Keratinocyte (primary cell): ENCODE results near the gene MVB12A. TPM values are rescaled to one million over a fixed set of nuclear protein-coding genes. Genes with fewer than 3 reads are reported as not detected.

Source experiments
- DNase-seq: peaks from one replicate; pipeline ENCODE4 v3.0.0-alpha.2; 2011; ENCODE audit warnings: low read depth, missing footprints, low spot score
- FAIRE-seq: peaks from 2 replicates; lab custom pipeline; 2011; peaks lifted over from hg19 to GRCh38; lab: Jason Lieb, UNC
- H2AFZ ChIP-seq: 2 replicates; pipeline ENCODE4 v1.6.0; 2012; ENCODE audit warnings: low read length, control low read depth, inconsistent platforms; ENCODE audit not compliant: control insufficient read depth
- H3K27ac ChIP-seq: 2 replicates; pipeline ENCODE4 v1.5.1; 2011; ENCODE audit warnings: low read length; ENCODE audit not compliant: control insufficient read depth, insufficient read depth
- H3K27me3 ChIP-seq: 3 replicates; pipeline ENCODE4 v1.6.0; 2011; ENCODE audit warnings: low read length; ENCODE audit not compliant: control insufficient read depth, insufficient read depth; ENCODE audit errors: extremely low read depth
- H3K36me3 ChIP-seq, 2 experiments: 2 replicates in 1 of 2; 3 replicates in 1 of 2; pipeline ENCODE4 v1.5.1; 2011; ENCODE audit warnings: low read length in 2 of 2, mild to moderate bottlenecking in 1 of 2; ENCODE audit not compliant: control insufficient read depth in 2 of 2, insufficient read depth in 2 of 2; ENCODE audit errors: extremely low read depth in 1 of 2
- H3K4me1 ChIP-seq: 3 replicates; pipeline ENCODE4 v1.5.1; 2011; ENCODE audit warnings: low read length; ENCODE audit not compliant: control insufficient read depth, insufficient read depth; ENCODE audit errors: extremely low read depth
- H3K4me2 ChIP-seq: 3 replicates; pipeline ENCODE4 v1.6.0; 2011; ENCODE audit warnings: low read depth, low read length; ENCODE audit not compliant: control insufficient read depth, insufficient read depth; ENCODE audit errors: extremely low read depth
- H3K4me3 ChIP-seq, 3 experiments: fragments of 200-600 bp in 1 of 3; sonication (generic) in 1 of 3; 2 replicates in 2 of 3; 3 replicates in 1 of 3; pipeline ENCODE4 v1.5.1; 2011 to 2016; ENCODE audit warnings: low read length in 3 of 3, mild to moderate bottlenecking in 3 of 3, control low read depth in 2 of 3, inconsistent platforms in 1 of 3, low read depth in 1 of 3, mixed read lengths in 1 of 3, mixed run types in 1 of 3, moderate library complexity in 1 of 3; ENCODE audit not compliant: control insufficient read depth in 2 of 3, insufficient read depth in 2 of 3; ENCODE audit errors: extremely low read depth in 1 of 3
- H3K79me2 ChIP-seq: 2 replicates; pipeline ENCODE4 v1.6.0; 2012; ENCODE audit warnings: low read length; ENCODE audit not compliant: control insufficient read depth, insufficient read depth
- H3K9ac ChIP-seq: 3 replicates; pipeline ENCODE4 v1.6.0; 2011; ENCODE audit warnings: low read length; ENCODE audit not compliant: control insufficient read depth, insufficient read depth; ENCODE audit errors: extremely low read depth
- H3K9me1 ChIP-seq: 3 replicates; pipeline ENCODE4 v1.6.0; 2011; ENCODE audit warnings: low read length; ENCODE audit not compliant: control insufficient read depth, insufficient read depth; ENCODE audit errors: extremely low read depth
- H3K9me3 ChIP-seq: 2 replicates; pipeline ENCODE4 v1.5.1; 2012; ENCODE audit warnings: low read depth, low read length; ENCODE audit not compliant: control insufficient read depth
- H4K20me1 ChIP-seq: 3 replicates; pipeline ENCODE4 v1.6.0; 2011; ENCODE audit warnings: low read length; ENCODE audit not compliant: control insufficient read depth, insufficient read depth; ENCODE audit errors: extremely low read depth
- EZH2 ChIP-seq: IDR thresholded peaks from one replicate; pipeline ENCODE4 v1.6.1; 2012; ENCODE audit warnings: inconsistent platforms, mild to moderate bottlenecking, low read length, moderate library complexity
- dilution Hi-C: fragments of 300-500 bp; cut with MboI; formaldehyde crosslinking; loops from one replicate; pipeline ENCODE4 v1.7.0; 2020; ENCODE audit warnings: low sequenced_read_pairs; ENCODE audit not compliant: extremely low pct_ligation_motif_present
- polyA plus RNA-seq, 5 experiments: library from polyadenylated mRNA; depleted of rRNA in 3 of 5; stranded (reverse) in 3 of 5; stranded (forward) in 1 of 5; unstranded in 1 of 5; fragments of >200 nt; gene quantifications; 1 replicate in 1 of 5; 2 replicates in 3 of 5; 3 replicates in 1 of 5; pipeline versions ENCODE4 v1.2.1 to v1.2.3, GENCODE V29; 2011 to 2012; ENCODE audit warnings: missing spikeins in 2 of 5, low read depth in 1 of 5, low replicate concordance in 1 of 5
- TF ChIP-seq, protein P1 (sequence below), 3 experiments: IDR thresholded peaks in 1 of 3; conservative IDR thresholded peaks in 1 of 3; optimal IDR thresholded peaks in 1 of 3; 2 replicates in 2 of 3; 3 replicates in 1 of 3; pipeline versions ENCODE3 to v1.5.1; 2011; ENCODE audit warnings: low read length in 3 of 3, mild to moderate bottlenecking in 3 of 3, moderate library complexity in 2 of 3, control low read depth in 1 of 3, inconsistent platforms in 1 of 3; ENCODE audit not compliant: insufficient read depth in 2 of 3; ENCODE audit errors: extremely low read depth in 1 of 3

Gene MVB12A
- polyA plus RNA-seq, 1 donor (not counting 4 experiments of a cell fraction or from before 2014, with no cell fraction given) = 23.3 TPM

GRCh38 chr19:17411801-17412200 lies 8.0 kb upstream of the MVB12A start:
- no peak for DNase-seq
- H3K79me2 ChIP-seq = no peaks in the 10 kb centered on the region
- no peaks in the 10 kb centered on the region for H3K36me3 ChIP-seq
- no peak overlapping the region for H3K27ac ChIP-seq
- H4K20me1 ChIP-seq = no peaks in the 10 kb centered on the region
- no peaks in the 10 kb centered on the region for H3K9me3 ChIP-seq
- H2AFZ ChIP-seq = no peak overlapping the region
- H3K4me1 ChIP-seq = no peaks in the 10 kb centered on the region
- no peak for FAIRE-seq
- no peak overlapping the region for H3K4me2 ChIP-seq
- H3K9me1 ChIP-seq = no peaks in the 10 kb centered on the region
- dilution Hi-C loops = no loop called here
- H3K9ac ChIP-seq = no peak overlapping the region
- TF ChIP-seq, protein P1, sequence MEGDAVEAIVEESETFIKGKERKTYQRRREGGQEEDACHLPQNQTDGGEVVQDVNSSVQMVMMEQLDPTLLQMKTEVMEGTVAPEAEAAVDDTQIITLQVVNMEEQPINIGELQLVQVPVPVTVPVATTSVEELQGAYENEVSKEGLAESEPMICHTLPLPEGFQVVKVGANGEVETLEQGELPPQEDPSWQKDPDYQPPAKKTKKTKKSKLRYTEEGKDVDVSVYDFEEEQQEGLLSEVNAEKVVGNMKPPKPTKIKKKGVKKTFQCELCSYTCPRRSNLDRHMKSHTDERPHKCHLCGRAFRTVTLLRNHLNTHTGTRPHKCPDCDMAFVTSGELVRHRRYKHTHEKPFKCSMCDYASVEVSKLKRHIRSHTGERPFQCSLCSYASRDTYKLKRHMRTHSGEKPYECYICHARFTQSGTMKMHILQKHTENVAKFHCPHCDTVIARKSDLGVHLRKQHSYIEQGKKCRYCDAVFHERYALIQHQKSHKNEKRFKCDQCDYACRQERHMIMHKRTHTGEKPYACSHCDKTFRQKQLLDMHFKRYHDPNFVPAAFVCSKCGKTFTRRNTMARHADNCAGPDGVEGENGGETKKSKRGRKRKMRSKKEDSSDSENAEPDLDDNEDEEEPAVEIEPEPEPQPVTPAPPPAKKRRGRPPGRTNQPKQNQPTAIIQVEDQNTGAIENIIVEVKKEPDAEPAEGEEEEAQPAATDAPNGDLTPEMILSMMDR (optimal IDR thresholded peaks at IDR 0.05 in 1 of 3, IDR thresholded peaks at IDR 0.05 in 1 of 3, conservative IDR thresholded peaks at IDR 0.05 in 1 of 3; ENCODE audit: extremely low read depth in 1 of 3, insufficient read depth in 2 of 3, low read length in 3 of 3) = no peak
- TF ChIP-seq EZH2 = no peak
- H3K4me3 ChIP-seq = no peak overlapping the region
- H3K27me3 ChIP-seq = no peaks in the 10 kb centered on the region

DNA sequence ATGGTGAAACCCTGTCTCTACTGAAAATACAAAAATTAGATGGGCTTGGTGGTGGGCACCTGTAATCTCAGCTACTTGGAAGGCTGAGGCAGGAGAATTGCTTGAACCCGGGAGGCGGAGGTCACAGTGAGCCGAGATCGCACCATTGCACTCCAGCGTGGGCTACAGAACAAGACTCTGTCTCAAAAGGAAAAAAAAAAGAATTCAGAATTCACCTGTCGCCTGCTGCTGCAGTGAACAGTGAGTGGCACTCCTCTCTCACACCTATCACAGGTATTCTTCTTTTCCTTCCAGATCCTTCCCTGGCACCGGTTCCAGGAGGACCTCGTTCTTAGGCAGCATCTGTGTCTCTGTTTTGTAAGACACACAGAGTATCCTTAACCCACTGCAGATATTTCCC lies 5.8 kb upstream of the MVB12A start:
- DNase-seq (no peak), FAIRE-seq (no peak)
- no peak overlapping the region for H3K9ac ChIP-seq
- no peaks in the 10 kb centered on the region for H3K9me3 ChIP-seq
- no peaks in the 10 kb centered on the region for H3K9me1 ChIP-seq
- H3K27me3 ChIP-seq = no peaks in the 10 kb centered on the region
- no peak overlapping the region for H3K27ac ChIP-seq
- H2AFZ ChIP-seq = no peak overlapping the region
- peaks cover 2% of the 10 kb centered on the region for H3K4me1 ChIP-seq
- no peaks in the 10 kb centered on the region for H3K79me2 ChIP-seq
- TF ChIP-seq, protein P1 (optimal IDR thresholded peaks at IDR 0.05 in 1 of 3, IDR thresholded peaks at IDR 0.05 in 1 of 3, conservative IDR thresholded peaks at IDR 0.05 in 1 of 3; ENCODE audit: extremely low read depth in 1 of 3, insufficient read depth in 2 of 3, low read length in 3 of 3) = no peak
- TF ChIP-seq EZH2 = no peak
- H3K36me3 ChIP-seq = no peaks in the 10 kb centered on the region
- H4K20me1 ChIP-seq = no peaks in the 10 kb centered on the region
- no peak overlapping the region for H3K4me3 ChIP-seq
- H3K4me2 ChIP-seq = no peak overlapping the region
- dilution Hi-C loops = no loop called here
